AG04450 (cell line): ENCODE results near the gene ZNF212. TPM values are rescaled to one million over a fixed set of nuclear protein-coding genes. Genes with fewer than 3 reads are reported as not detected.

Source experiments
- polyA plus RNA-seq: library from polyadenylated mRNA; depleted of rRNA; stranded (reverse); fragments of >200 nt; gene quantifications from 2 replicates; pipeline ENCODE4 v1.2.3, GENCODE V29; 2011; rRNA removed
- small RNA-seq: library from RNA; depleted of rRNA; stranded (forward); fragments of <200 nt; gene quantifications from one replicate; pipeline ENCODE3, GENCODE V24; 2012; ENCODE audit warnings: low read depth; ENCODE audit not compliant: insufficient read length

Gene ZNF212
- polyA plus RNA-seq, 1 experiment: 4.1 TPM

Small RNA genes lying within 50 kb of the gene (small RNA-seq; reads per million reads assigned to genes)
- not detected for gene AC004890.1

Other genes starting within 250 kb of the ZNF212 start
- 215 and 227 TPM in 2 replicates for gene PDIA4, start 211.1 kb upstream of the ZNF212 start, polyA plus RNA-seq
- gene ZNF786, start 148.9 kb upstream of the ZNF212 start, polyA plus RNA-seq: 2.2 TPM in 2 replicates
- gene ZNF425, start 113.3 kb upstream of the ZNF212 start, polyA plus RNA-seq: 1.8 and 2.1 TPM in 2 replicates
- 6.6 and 6.8 TPM in 2 replicates for gene ZNF398, start 92.2 kb upstream of the ZNF212 start, polyA plus RNA-seq
- 8.2 and 9.9 TPM in 2 replicates for gene ZNF282, start 44.1 kb upstream of the ZNF212 start, polyA plus RNA-seq
- 5.2 TPM in 2 replicates for gene ZNF783, start 22.5 kb downstream of the ZNF212 start, polyA plus RNA-seq
- 3.4 and 3.8 TPM in 2 replicates for gene ZNF777, start 221.4 kb downstream of the ZNF212 start, polyA plus RNA-seq